BLaER1 (cell line): Measurements from ENCODE around the gene ANKRD11.

Source experiments
- H3K27ac ChIP-seq: shearing (Covaris generic); formaldehyde crosslinking; 2 replicates; pipeline ENCODE4 v1.8.1; 2022
- H3K27me3 ChIP-seq: shearing (Covaris generic); formaldehyde crosslinking; 2 replicates; pipeline ENCODE4 v1.8.1; 2022
- H3K36me3 ChIP-seq: shearing (Covaris generic); formaldehyde crosslinking; 2 replicates; pipeline ENCODE4 v1.8.1; 2022
- H3K4me1 ChIP-seq: shearing (Covaris generic); formaldehyde crosslinking; 2 replicates; pipeline ENCODE4 v1.8.1; 2022
- H3K4me2 ChIP-seq: shearing (Covaris generic); formaldehyde crosslinking; 2 replicates; pipeline ENCODE4 v1.8.1; 2022
- H3K4me3 ChIP-seq: shearing (Covaris generic); formaldehyde crosslinking; 2 replicates; pipeline ENCODE4 v1.8.1; 2022
- H3K9ac ChIP-seq: shearing (Covaris generic); formaldehyde crosslinking; 2 replicates; pipeline ENCODE4 v1.8.1; 2022
- H3K9me3 ChIP-seq: shearing (Covaris generic); formaldehyde crosslinking; 2 replicates; pipeline ENCODE4 v1.8.1; 2022
- H4K20me1 ChIP-seq: shearing (Covaris generic); formaldehyde crosslinking; 2 replicates; pipeline ENCODE4 v1.8.1; 2022
- Cebpa-rat ChIP-seq: shearing (Covaris generic); IDR thresholded peaks from 2 replicates; pipeline ENCODE4 v1.8.1; 2022

Gene ANKRD11

GRCh38 chr16:89297156-89297874 is 193.0 kb downstream of the ANKRD11 start:
- H3K4me3 ChIP-seq = no peak overlapping the region
- H3K36me3 ChIP-seq = peaks cover 88% of the 10 kb centered on the region
- peak overlapping the region; percentile 49 for H3K27ac ChIP-seq
- H4K20me1 ChIP-seq = peaks cover 100% of the 10 kb centered on the region
- TF ChIP-seq Cebpa-rat = no peak
- no peaks in the 10 kb centered on the region for H3K27me3 ChIP-seq
- H3K4me1 ChIP-seq = peaks cover 97% of the 10 kb centered on the region
- peak overlapping the region; percentile 84 for H3K4me2 ChIP-seq
- peak overlapping the region; percentile 54; the same call in 1 of the 2 replicates for H3K9ac ChIP-seq
- H3K9me3 ChIP-seq = no peaks in the 10 kb centered on the region

- Histone ChIP-seq H3K27ac (peak overlapping the region; percentile 49; the same call in 1 of the 2 replicates), H3K27me3 (no peaks in the 10 kb centered on the region), H3K9ac (no peak overlapping the region), H3K4me3 (no peak overlapping the region), H3K9me3 (no peaks in the 10 kb centered on the region), H4K20me1 (peaks cover 100% of the 10 kb centered on the region), H3K4me1 (peaks cover 97% of the 10 kb centered on the region), H3K4me2 (peak overlapping the region; percentile 84), H3K36me3 (peaks cover 88% of the 10 kb centered on the region)
- no peak for TF ChIP-seq Cebpa-rat
These were observed 194.4 kb downstream of the ANKRD11 start for GRCh38 chr16:89295915-89296314.

GRCh38 chr16:89295071-89295900 is 195.1 kb downstream of the ANKRD11 start:
- Histone ChIP-seq H3K4me2 (peak overlapping the region; percentile 84), H3K36me3 (peaks cover 88% of the 10 kb centered on the region), H3K27ac (peak overlapping the region; percentile 46; the same call in 1 of the 2 replicates), H3K27me3 (no peaks in the 10 kb centered on the region), H3K4me3 (no peak overlapping the region), H3K4me1 (peaks cover 97% of the 10 kb centered on the region), H4K20me1 (peaks cover 100% of the 10 kb centered on the region), H3K9ac (no peak overlapping the region), H3K9me3 (no peaks in the 10 kb centered on the region)
- no peak for TF ChIP-seq Cebpa-rat

- H3K4me1 ChIP-seq = peaks cover 97% of the 10 kb centered on the region
- H3K36me3 ChIP-seq = peaks cover 80% of the 10 kb centered on the region
- no peak overlapping the region for H3K4me3 ChIP-seq
- H3K4me2 ChIP-seq = peak overlapping the region; percentile 84
- no peaks in the 10 kb centered on the region for H3K9me3 ChIP-seq
- no peaks in the 10 kb centered on the region for H3K27me3 ChIP-seq
- H3K9ac ChIP-seq = no peak overlapping the region
- 0 out of 2 replicates have a peak overlapping the region, but pooled peaks have one; percentile 46 for H3K27ac ChIP-seq
- peaks cover 100% of the 10 kb centered on the region for H4K20me1 ChIP-seq
- TF ChIP-seq Cebpa-rat = no peak
These were observed 195.9 kb downstream of the ANKRD11 start for GRCh38 chr16:89294486-89294885.

- H3K4me1 ChIP-seq = peaks cover 97% of the 10 kb centered on the region
- H3K36me3 ChIP-seq = peaks cover 79% of the 10 kb centered on the region
- H3K27ac ChIP-seq = peak overlapping the region; percentile 46; the same call in 1 of the 2 replicates
- no peak overlapping the region for H3K4me3 ChIP-seq
- peaks cover 100% of the 10 kb centered on the region for H4K20me1 ChIP-seq
- H3K9me3 ChIP-seq = no peaks in the 10 kb centered on the region
- H3K4me2 ChIP-seq = peak overlapping the region; percentile 84; the same call in 1 of the 2 replicates
- H3K9ac ChIP-seq = no peak overlapping the region
- no peak for TF ChIP-seq Cebpa-rat
- no peaks in the 10 kb centered on the region for H3K27me3 ChIP-seq
These were observed 196.9 kb downstream of the ANKRD11 start for GRCh38 chr16:89293276-89294143.

GRCh38 chr16:89292443-89293078 is 197.8 kb downstream of the ANKRD11 start:
- Histone ChIP-seq H3K4me1 (peaks cover 87% of the 10 kb centered on the region), H3K9ac (no peak overlapping the region), H3K27ac (0 out of 2 replicates have a peak overlapping the region, but pooled peaks have one; percentile 27), H3K4me3 (no peak overlapping the region), H3K4me2 (peak overlapping the region; percentile 29; the same call in 1 of the 2 replicates), H3K36me3 (peaks cover 81% of the 10 kb centered on the region), H3K9me3 (no peaks in the 10 kb centered on the region), H4K20me1 (peaks cover 100% of the 10 kb centered on the region), H3K27me3 (no peaks in the 10 kb centered on the region)
- TF ChIP-seq Cebpa-rat = no peak

- Histone ChIP-seq H3K9ac (peak overlapping the region; percentile 25; the same call in 1 of the 2 replicates), H3K9me3 (no peaks in the 10 kb centered on the region), H3K4me2 (peak overlapping the region; percentile 80), H3K4me1 (peaks cover 80% of the 10 kb centered on the region), H4K20me1 (peaks cover 100% of the 10 kb centered on the region), H3K27ac (0 out of 2 replicates have a peak overlapping the region, but pooled peaks have one; percentile 27), H3K4me3 (no peak overlapping the region), H3K27me3 (no peaks in the 10 kb centered on the region), H3K36me3 (peaks cover 81% of the 10 kb centered on the region)
- no peak for TF ChIP-seq Cebpa-rat
These were observed 198.6 kb downstream of the ANKRD11 start for GRCh38 chr16:89291776-89292175.

GRCh38 chr16:89291363-89291762 is 199.0 kb downstream of the ANKRD11 start:
- Histone ChIP-seq H3K4me3 (no peak overlapping the region), H3K4me2 (peak overlapping the region; percentile 80), H3K4me1 (peaks cover 75% of the 10 kb centered on the region)

More at GRCh38 chr16:89291363-89291762, 199.0 kb downstream of the ANKRD11 start:
- peak overlapping the region; percentile 25; the same call in 1 of the 2 replicates for H3K9ac ChIP-seq
- no peak for TF ChIP-seq Cebpa-rat
- H3K36me3 ChIP-seq = peaks cover 81% of the 10 kb centered on the region
- H3K27ac ChIP-seq = peak overlapping the region; percentile 57; the same call in 1 of the 2 replicates
- no peaks in the 10 kb centered on the region for H3K27me3 ChIP-seq
- no peaks in the 10 kb centered on the region for H3K9me3 ChIP-seq
- peaks cover 100% of the 10 kb centered on the region for H4K20me1 ChIP-seq
